Upper lobe of left lung (tissue), 6 donors: ENCODE measurements around the gene PVALEF. TPM values are rescaled to one million over a fixed set of nuclear protein-coding genes. Genes with fewer than 3 reads are reported as not detected.
"Not testable (repeated sequence)": the region's sequence is repeated elsewhere in the genome, so short reads cannot be mapped to it uniquely, and the experiment has no call there.

Experiments used
- ATAC-seq, 2 donors: fragments of 200-7000 bp; cut with Tn5 transposase; one replicate each; pipeline ENCODE4 v1.9.1; 2022; ENCODE audit warnings: mild to moderate bottlenecking in 2 of 2, moderate library complexity in 2 of 2; ENCODE audit not compliant: low FRiP score in 2 of 2
- DNase-seq, 2 donors: peaks; one replicate each; pipeline ENCODE4 v3.0.0-alpha.2; 2019 to 2020
- H3K27ac ChIP-seq, 4 donors: fragments of 200-600 bp; sonication (generic); one replicate each; pipeline ENCODE4 v1.5.1; 2016 to 2019
- H3K27me3 ChIP-seq, 4 donors: fragments of 200-600 bp; sonication (generic); one replicate each; pipeline ENCODE4 v1.5.1; 2017 to 2019
- H3K36me3 ChIP-seq, 4 donors: fragments of 200-600 bp; sonication (generic); one replicate each; pipeline ENCODE4 v1.5.1; 2016 to 2019
- H3K4me1 ChIP-seq, 4 donors: fragments of 200-600 bp; sonication (generic); one replicate each; pipeline ENCODE4 v1.5.1; 2018 to 2019
- H3K4me3 ChIP-seq, 4 donors: fragments of 200-600 bp; sonication (generic); one replicate each; pipeline ENCODE4 v1.5.1; 2017 to 2019; ENCODE audit warnings: mild to moderate bottlenecking in 2 of 4, moderate library complexity in 1 of 4
- H3K9me3 ChIP-seq, 4 donors: fragments of 200-600 bp; sonication (generic); one replicate each; pipeline ENCODE4 v1.5.1; 2018 to 2019
- CTCF ChIP-seq, 6 experiments: fragments of 450-650 bp in 4 of 6; fragments of 200-600 bp in 2 of 6; sonication (generic) in 2 of 6; IDR thresholded peaks; one replicate each; pipeline ENCODE4 v1.5.1; 2016 to 2019; ENCODE audit warnings: antibody characterized with exemption in 6 of 6
- EP300 ChIP-seq, 4 donors: sonication (generic); formaldehyde crosslinking; IDR thresholded peaks; one replicate each; pipeline ENCODE4 v1.5.1; 2017; ENCODE audit warnings: antibody characterized with exemption in 4 of 4, control low read depth in 2 of 4
- POLR2A ChIP-seq, 4 donors: fragments of 450-650 bp; IDR thresholded peaks; one replicate each; pipeline ENCODE4 v1.5.1; 2016 to 2017; ENCODE audit warnings: antibody characterized with exemption in 4 of 4, mild to moderate bottlenecking in 2 of 4
- POLR2AphosphoS5 ChIP-seq, 2 donors: sonication (generic); formaldehyde crosslinking; IDR thresholded peaks; one replicate each; pipeline ENCODE4 v1.5.1; 2017; ENCODE audit warnings: antibody characterized with exemption in 2 of 2
- WGBS, 2 donors: methylation state at CpG; one replicate each; pipeline ENCODE4 v1.1.5; 2017 to 2018; 5-methylcytosine and 5-hydroxymethylcytosine counted together
- total RNA-seq, 6 donors: library from RNA; depleted of rRNA in 4 of 6; stranded (reverse); fragments of >200 nt in 4 of 6; gene quantifications; one replicate each; pipeline versions ENCODE4 v1.1.0 to v1.2.1, GENCODE V29; 2016 to 2021
- donor health status: DM: no; HTN: no; CAD: no; lungs with moderate emphysema.
- donor health status: DM: no; HTN: yes; CAD: no; lungs with severe emphysema.

PVALEF gene
- total RNA-seq, 6 donors from 2014 or later = not detected

- H3K27me3 ChIP-seq = no peaks in the 10 kb centered on the region
- H3K36me3 ChIP-seq = no peaks in the 10 kb centered on the region
- no peak for TF ChIP-seq EP300 (IDR thresholded peaks at IDR 0.05)
- no peak for TF ChIP-seq POLR2AphosphoS5 (IDR thresholded peaks at IDR 0.05)
- no peak for TF ChIP-seq CTCF (IDR thresholded peaks at IDR 0.05)
- peak in 1 of 4 donors; percentile 8 for TF ChIP-seq POLR2A (IDR thresholded peaks at IDR 0.05)
- H3K27ac ChIP-seq = peak overlapping the region; percentile 18 to 84 (median 76)
- DNase-seq (no peak), ATAC-seq (no peak)
- H3K4me3 ChIP-seq = no peak overlapping the region
- 76 to 84% methylated on average over 8 of the region's 8 CpGs for WGBS, 2 donors
- H3K9me3 ChIP-seq = no peaks in the 10 kb centered on the region
- peaks cover 9 to 16% (median 15%) of the 10 kb centered on the region in 4 donors for H3K4me1 ChIP-seq
Observed at GRCh38 chr17:81152288-81152828, 12.9 kb upstream of the PVALEF start.

- ATAC-seq = peak in 1 of 2 donors; percentile 55
- peak overlapping the region in 3 of 4 donors; percentile 10 to 84 (median 52) for H3K27ac ChIP-seq
- H3K9me3 ChIP-seq = no peaks in the 10 kb centered on the region
- no peaks in the 10 kb centered on the region for H3K36me3 ChIP-seq
- TF ChIP-seq CTCF (IDR thresholded peaks at IDR 0.05) = no peak
- TF ChIP-seq EP300 (IDR thresholded peaks at IDR 0.05) = peak in 1 of 4 donors; percentile 23
- TF ChIP-seq POLR2AphosphoS5 (IDR thresholded peaks at IDR 0.05) = peak in 1 of 2 donors; percentile 21
- TF ChIP-seq POLR2A (IDR thresholded peaks at IDR 0.05) = peak in 1 of 4 donors; percentile 42
- H3K27me3 ChIP-seq = no peaks in the 10 kb centered on the region
- H3K4me3 ChIP-seq = no peak overlapping the region
- peak in 1 of 2 donors; percentile 49 for DNase-seq
- WGBS, 2 donors = 83% methylated on average over 17 of the region's 17 CpGs
- peaks cover 9 to 16% (median 15%) of the 10 kb centered on the region in 4 donors for H3K4me1 ChIP-seq
Observed at GRCh38 chr17:81153340-81153803, 11.9 kb upstream of the PVALEF start.

- H3K4me1 ChIP-seq = peaks cover 9 to 18% (median 15%) of the 10 kb centered on the region in 4 donors
- H3K27ac ChIP-seq = peak overlapping the region in 1 of 4 donors; percentile 52
- not testable (repeated sequence) for H3K36me3 ChIP-seq, H3K9me3 ChIP-seq, H3K27me3 ChIP-seq, DNase-seq, ATAC-seq, H3K4me3 ChIP-seq
- 90 to 91% methylated on average over 9 of the region's 9 CpGs for WGBS, 2 donors
Observed at GRCh38 chr17:81154016-81154415, 11.3 kb upstream of the PVALEF start.

GRCh38 chr17:81154961-81155360, 10.3 kb upstream of the PVALEF start:
- TF ChIP-seq CTCF (IDR thresholded peaks at IDR 0.05) (no peak), POLR2A (IDR thresholded peaks at IDR 0.05) (no peak), EP300 (IDR thresholded peaks at IDR 0.05) (peak in 1 of 4 donors; percentile 43), POLR2AphosphoS5 (IDR thresholded peaks at IDR 0.05) (peak in 1 of 2 donors; percentile 39)
- ATAC-seq (no peak), DNase-seq (peak in 1 of 2 donors; percentile 50)
- H3K27ac ChIP-seq = no peak overlapping the region
- H3K36me3 ChIP-seq = no peaks in the 10 kb centered on the region
- H3K27me3 ChIP-seq = no peaks in the 10 kb centered on the region
- 89% methylated on average over 18 of the region's 18 CpGs for WGBS, 2 donors
- no peaks in the 10 kb centered on the region for H3K9me3 ChIP-seq
- no peak overlapping the region for H3K4me3 ChIP-seq
- peaks cover 12 to 22% (median 16%) of the 10 kb centered on the region in 4 donors for H3K4me1 ChIP-seq

- 87 to 94% methylated on average over 24 to 37 of the region's 38 CpGs for WGBS, 2 donors
- TF ChIP-seq POLR2AphosphoS5 (IDR thresholded peaks at IDR 0.05) = no peak
- no peak for TF ChIP-seq POLR2A (IDR thresholded peaks at IDR 0.05)
- no peak for TF ChIP-seq CTCF (IDR thresholded peaks at IDR 0.05)
- no peak for TF ChIP-seq EP300 (IDR thresholded peaks at IDR 0.05)
- ATAC-seq = no peak
- Histone ChIP-seq H3K36me3 (no peaks in the 10 kb centered on the region), H3K4me1 (peaks cover 9 to 25% (median 16%) of the 10 kb centered on the region in 4 donors), H3K27ac (no peak overlapping the region), H3K9me3 (no peaks in the 10 kb centered on the region), H3K4me3 (no peak overlapping the region), H3K27me3 (no peaks in the 10 kb centered on the region)
- peak in 1 of 2 donors; percentile 77 for DNase-seq
Observed at GRCh38 chr17:81156866-81157805, 8.2 kb upstream of the PVALEF start.
